ENCODE results near the gene TTLL11. TPM values are rescaled to one million over a fixed set of nuclear protein-coding genes. Genes with fewer than 3 reads are reported as not detected.
A peak's percentile ranks its signal among the peaks of the same experiment; 100 is the strongest.

The TTLL11 gene
- total and polyA plus RNA-seq, 4 donors, result 3.6 to 7.8 (median 5.9) TPM

DNA sequence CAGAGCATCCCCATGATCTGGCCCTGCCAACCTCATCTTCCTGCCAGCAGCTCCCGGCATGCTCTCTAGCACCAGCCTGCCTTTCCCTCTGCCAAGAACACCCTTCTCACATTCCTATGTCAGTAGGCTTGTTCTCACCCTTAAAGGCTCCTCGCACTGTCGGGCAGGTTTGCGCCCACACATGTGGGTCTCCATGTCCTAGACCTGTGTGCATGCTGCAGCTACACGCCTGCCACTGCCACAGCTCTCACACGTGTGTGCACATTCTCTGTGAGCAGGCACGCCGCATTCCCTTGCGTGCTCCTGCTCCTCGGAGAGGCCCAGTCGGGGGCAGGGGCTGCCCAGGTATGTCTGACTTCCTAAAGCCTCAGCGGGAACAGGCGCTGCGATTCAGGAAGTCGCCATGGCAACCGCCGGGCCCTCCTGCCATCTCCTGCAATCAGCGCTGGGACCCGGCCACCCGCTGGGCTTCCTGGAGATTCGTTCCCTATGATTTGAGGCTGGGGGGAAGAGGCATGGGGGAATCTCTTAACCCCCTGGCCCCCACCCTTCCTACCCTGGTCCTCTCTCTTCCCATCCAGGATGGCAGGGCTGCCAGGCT is 38.4 kb upstream of the TTLL11 start:
- no peak for ATAC-seq (ENCODE audit: insufficient read depth, low FRiP score)
- Histone ChIP-seq H3K4me1 (ENCODE audit: control insufficient read depth in 5 of 5, insufficient read depth in 5 of 5, low read length in 5 of 5) (peaks cover 0 to 13% (median 6%) of the 10 kb centered on the region in 5 donors), H3K36me3 (ENCODE audit: control insufficient read depth in 4 of 4, insufficient read depth in 4 of 4, low read length in 4 of 4) (no peaks in the 10 kb centered on the region), H3K27me3 (ENCODE audit: control insufficient read depth in 3 of 3, insufficient read depth in 3 of 3, low read length in 2 of 3) (peaks cover 0 to 4% (median 3%) of the 10 kb centered on the region in 3 donors), H3K9ac (ENCODE audit: insufficient read depth in 1 of 2, low read length in 2 of 2) (no peak overlapping the region), H3K27ac (ENCODE audit: low read depth in 1 of 2, low read length in 1 of 2) (no peak overlapping the region), H3K4me3 (no peak overlapping the region), H3K9me3 (ENCODE audit: control insufficient read depth in 4 of 4, insufficient read depth in 3 of 4, low read length in 3 of 4) (no peaks in the 10 kb centered on the region)
- DNase-seq, result peak; percentile 48 to 78 (median 69)
- TF ChIP-seq, protein P1, sequence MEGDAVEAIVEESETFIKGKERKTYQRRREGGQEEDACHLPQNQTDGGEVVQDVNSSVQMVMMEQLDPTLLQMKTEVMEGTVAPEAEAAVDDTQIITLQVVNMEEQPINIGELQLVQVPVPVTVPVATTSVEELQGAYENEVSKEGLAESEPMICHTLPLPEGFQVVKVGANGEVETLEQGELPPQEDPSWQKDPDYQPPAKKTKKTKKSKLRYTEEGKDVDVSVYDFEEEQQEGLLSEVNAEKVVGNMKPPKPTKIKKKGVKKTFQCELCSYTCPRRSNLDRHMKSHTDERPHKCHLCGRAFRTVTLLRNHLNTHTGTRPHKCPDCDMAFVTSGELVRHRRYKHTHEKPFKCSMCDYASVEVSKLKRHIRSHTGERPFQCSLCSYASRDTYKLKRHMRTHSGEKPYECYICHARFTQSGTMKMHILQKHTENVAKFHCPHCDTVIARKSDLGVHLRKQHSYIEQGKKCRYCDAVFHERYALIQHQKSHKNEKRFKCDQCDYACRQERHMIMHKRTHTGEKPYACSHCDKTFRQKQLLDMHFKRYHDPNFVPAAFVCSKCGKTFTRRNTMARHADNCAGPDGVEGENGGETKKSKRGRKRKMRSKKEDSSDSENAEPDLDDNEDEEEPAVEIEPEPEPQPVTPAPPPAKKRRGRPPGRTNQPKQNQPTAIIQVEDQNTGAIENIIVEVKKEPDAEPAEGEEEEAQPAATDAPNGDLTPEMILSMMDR (IDR thresholded peaks at IDR 0.05; ENCODE audit: control extremely low read depth, extremely low read depth), result no peak
- WGBS, 2 donors, result 32 to 35% methylated on average over 21 of the region's 21 CpGs

DNA sequence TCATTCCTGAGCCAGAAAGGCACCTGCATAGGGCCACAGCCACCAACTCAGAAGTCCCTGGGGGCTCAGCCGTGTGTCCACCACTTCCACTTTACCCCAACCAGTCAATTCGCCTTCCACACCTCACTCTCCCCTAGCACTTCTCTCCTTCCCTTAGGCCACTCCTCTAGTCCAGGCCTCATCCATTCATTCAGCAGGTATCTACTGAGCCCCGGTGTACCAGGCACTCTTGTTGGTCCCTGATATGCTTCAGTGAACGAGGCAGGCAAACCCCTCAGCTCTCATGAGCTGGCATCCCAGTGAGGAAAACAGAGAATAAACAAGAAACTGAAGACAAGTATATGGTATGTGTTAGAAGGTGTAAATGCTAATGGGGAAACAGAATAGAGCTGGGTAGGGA is 37.7 kb upstream of the TTLL11 start:
- no peaks in the 10 kb centered on the region for H3K9me3 ChIP-seq (ENCODE audit: control insufficient read depth in 4 of 4, insufficient read depth in 3 of 4, low read length in 3 of 4)
- H3K9ac ChIP-seq (ENCODE audit: insufficient read depth in 1 of 2, low read length in 2 of 2), result no peak overlapping the region
- H3K36me3 ChIP-seq (ENCODE audit: control insufficient read depth in 4 of 4, insufficient read depth in 4 of 4, low read length in 4 of 4), result no peaks in the 10 kb centered on the region
- peaks cover 0 to 10% (median 9%) of the 10 kb centered on the region in 3 donors for H3K27me3 ChIP-seq (ENCODE audit: control insufficient read depth in 3 of 3, insufficient read depth in 3 of 3, low read length in 2 of 3)
- H3K4me3 ChIP-seq, result no peak overlapping the region
- no peak for ATAC-seq (ENCODE audit: insufficient read depth, low FRiP score)
- H3K27ac ChIP-seq (ENCODE audit: low read depth in 1 of 2, low read length in 1 of 2), result no peak overlapping the region
- TF ChIP-seq, protein P1 (IDR thresholded peaks at IDR 0.05; ENCODE audit: control extremely low read depth, extremely low read depth), result no peak
- no peak for DNase-seq
- WGBS, 2 donors, result 80 to 88% methylated on average over 4 of the region's 4 CpGs
- H3K4me1 ChIP-seq (ENCODE audit: control insufficient read depth in 5 of 5, insufficient read depth in 5 of 5, low read length in 5 of 5), result peaks cover 0 to 20% (median 12%) of the 10 kb centered on the region in 5 donors

DNA sequence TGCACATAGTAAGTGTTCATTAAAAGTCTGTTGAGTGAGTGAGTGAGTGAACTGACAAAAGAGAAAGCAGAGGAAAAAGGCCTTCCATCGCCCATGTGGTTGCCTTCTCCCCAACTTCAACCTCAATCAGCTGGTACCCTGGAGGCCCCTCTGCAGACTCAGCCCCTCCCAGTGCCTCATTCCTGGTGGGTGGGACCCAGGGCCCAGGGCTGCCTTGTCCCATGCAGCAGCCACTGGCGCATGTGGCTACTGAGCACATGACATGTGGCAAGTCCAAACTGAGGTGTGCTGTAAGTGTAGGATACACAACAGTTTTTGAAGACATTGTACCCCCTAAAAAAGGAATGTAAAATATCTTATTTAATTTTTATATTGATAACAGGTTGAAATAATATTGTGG is 36.9 kb upstream of the TTLL11 start:
- H3K4me3 ChIP-seq, result no peak overlapping the region
- peaks cover 0 to 24% (median 15%) of the 10 kb centered on the region in 5 donors for H3K4me1 ChIP-seq (ENCODE audit: control insufficient read depth in 5 of 5, insufficient read depth in 5 of 5, low read length in 5 of 5)
- ATAC-seq (ENCODE audit: insufficient read depth, low FRiP score), result no peak
- no peaks in the 10 kb centered on the region for H3K36me3 ChIP-seq (ENCODE audit: control insufficient read depth in 4 of 4, insufficient read depth in 4 of 4, low read length in 4 of 4)
- no peak overlapping the region for H3K27ac ChIP-seq (ENCODE audit: low read depth in 1 of 2, low read length in 1 of 2)
- no peak overlapping the region for H3K9ac ChIP-seq (ENCODE audit: insufficient read depth in 1 of 2, low read length in 2 of 2)
- no peak for DNase-seq
- WGBS, 2 donors, result 88 to 91% methylated on average over 2 of the region's 2 CpGs
- H3K9me3 ChIP-seq (ENCODE audit: control insufficient read depth in 4 of 4, insufficient read depth in 3 of 4, low read length in 3 of 4), result no peaks in the 10 kb centered on the region
- TF ChIP-seq, protein P1 (IDR thresholded peaks at IDR 0.05; ENCODE audit: control extremely low read depth, extremely low read depth), result no peak
- H3K27me3 ChIP-seq (ENCODE audit: control insufficient read depth in 3 of 3, insufficient read depth in 3 of 3, low read length in 2 of 3), result peaks cover 0 to 17% (median 15%) of the 10 kb centered on the region in 3 donors

DNA sequence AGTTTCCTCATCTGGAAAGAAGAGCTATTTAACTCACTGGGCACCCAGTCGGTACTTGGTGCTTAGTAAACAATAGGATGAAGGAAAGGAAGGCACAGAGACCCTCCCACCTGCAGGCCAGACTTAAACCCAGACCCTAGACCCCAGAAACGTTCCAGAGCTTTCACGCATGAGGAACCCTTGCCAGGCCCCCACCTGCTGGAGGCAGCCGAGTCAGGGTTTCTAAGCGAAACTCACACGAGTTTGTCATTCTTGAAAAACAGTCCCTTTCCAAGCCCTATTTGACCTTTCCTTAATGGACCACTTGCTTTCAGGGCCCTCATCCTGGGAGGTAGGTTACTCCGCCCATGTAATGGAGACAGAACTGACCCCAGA is 35.8 kb upstream of the TTLL11 start:
- TF ChIP-seq, protein P1 (IDR thresholded peaks at IDR 0.05; ENCODE audit: control extremely low read depth, extremely low read depth), result no peak
- no peak for DNase-seq
- Histone ChIP-seq H3K36me3 (ENCODE audit: control insufficient read depth in 4 of 4, insufficient read depth in 4 of 4, low read length in 4 of 4) (no peaks in the 10 kb centered on the region), H3K9me3 (ENCODE audit: control insufficient read depth in 4 of 4, insufficient read depth in 3 of 4, low read length in 3 of 4) (no peaks in the 10 kb centered on the region), H3K27me3 (ENCODE audit: control insufficient read depth in 3 of 3, insufficient read depth in 3 of 3, low read length in 2 of 3) (peaks cover 0 to 19% (median 17%) of the 10 kb centered on the region in 3 donors), H3K27ac (ENCODE audit: low read depth in 1 of 2, low read length in 1 of 2) (no peak overlapping the region), H3K9ac (ENCODE audit: insufficient read depth in 1 of 2, low read length in 2 of 2) (no peak overlapping the region), H3K4me1 (ENCODE audit: control insufficient read depth in 5 of 5, insufficient read depth in 5 of 5, low read length in 5 of 5) (peaks cover 0 to 19% (median 15%) of the 10 kb centered on the region in 5 donors), H3K4me3 (no peak overlapping the region)
- no peak for ATAC-seq (ENCODE audit: insufficient read depth, low FRiP score)
- WGBS, 2 donors, result 84 to 89% methylated on average over 7 of the region's 7 CpGs
